Ureter (tissue), 1 donor: ENCODE measurements around the gene GABRB2. TPM values are rescaled to one million over a fixed set of nuclear protein-coding genes. Genes with fewer than 3 reads are reported as not detected.

ENCODE experiments used
- DNase-seq: peaks from one replicate; pipeline ENCODE4 v3.0.0-alpha.2; 2020; ENCODE audit warnings: low spot score
- total RNA-seq: library from RNA; stranded (reverse); gene quantifications from one replicate; pipeline ENCODE4 v1.2.4, GENCODE V29; 2023
- donor health status: DM: yes; HTN: yes; CAD: no.

The GABRB2 gene
- total RNA-seq, 1 donor from 2014 or later: 0.34 TPM

GRCh38 chr5:161471211-161471950 lies 75.1 kb downstream of the GABRB2 start:
- no peak for DNase-seq

- no peak for DNase-seq
These were observed 78.8 kb downstream of the GABRB2 start for GRCh38 chr5:161467703-161468102.

GRCh38 chr5:161460741-161461140 lies 85.8 kb downstream of the GABRB2 start:
- DNase-seq: no peak

- no peak for DNase-seq
These were observed 99.9 kb downstream of the GABRB2 start for GRCh38 chr5:161446655-161447054.

GRCh38 chr5:161442471-161442870 lies 104.1 kb downstream of the GABRB2 start:
- DNase-seq: no peak

- no peak for DNase-seq
These were observed 113.7 kb downstream of the GABRB2 start for GRCh38 chr5:161432798-161433197.

GRCh38 chr5:161431963-161432362 lies 114.6 kb downstream of the GABRB2 start:
- DNase-seq: no peak

GRCh38 chr5:161421067-161421466 lies 125.5 kb downstream of the GABRB2 start:
- DNase-seq: no peak

- no peak for DNase-seq
These were observed 126.0 kb downstream of the GABRB2 start for GRCh38 chr5:161420521-161420920.

- no peak for DNase-seq
These were observed 131.6 kb downstream of the GABRB2 start for GRCh38 chr5:161414896-161415295.

GRCh38 chr5:161414037-161414436 lies 132.5 kb downstream of the GABRB2 start:
- no peak for DNase-seq

GRCh38 chr5:161412792-161413191 lies 133.7 kb downstream of the GABRB2 start:
- DNase-seq: no peak

- DNase-seq: no peak
These were observed 135.4 kb downstream of the GABRB2 start for GRCh38 chr5:161411156-161411555.

GRCh38 chr5:161410640-161411039 lies 135.9 kb downstream of the GABRB2 start:
- DNase-seq: no peak

GRCh38 chr5:161409471-161409870 lies 137.1 kb downstream of the GABRB2 start:
- no peak for DNase-seq

- DNase-seq: no peak
These were observed 139.6 kb downstream of the GABRB2 start for GRCh38 chr5:161406880-161407279.

GRCh38 chr5:161403996-161404395 lies 142.5 kb downstream of the GABRB2 start:
- no peak for DNase-seq

GRCh38 chr5:161403121-161403520 lies 143.4 kb downstream of the GABRB2 start:
- DNase-seq: no peak

GRCh38 chr5:161400583-161400982 lies 145.9 kb downstream of the GABRB2 start:
- DNase-seq: no peak

GRCh38 chr5:161399996-161400562 lies 146.4 kb downstream of the GABRB2 start:
- DNase-seq: no peak

GRCh38 chr5:161397448-161397847 lies 149.1 kb downstream of the GABRB2 start:
- no peak for DNase-seq

GRCh38 chr5:161396171-161396570 lies 150.4 kb downstream of the GABRB2 start:
- no peak for DNase-seq

GRCh38 chr5:161391724-161392123 lies 154.8 kb downstream of the GABRB2 start:
- DNase-seq: no peak

- DNase-seq: no peak
These were observed 155.5 kb downstream of the GABRB2 start for GRCh38 chr5:161391016-161391415.
